ENCODE measurements around the gene SLC25A29.

DNA sequence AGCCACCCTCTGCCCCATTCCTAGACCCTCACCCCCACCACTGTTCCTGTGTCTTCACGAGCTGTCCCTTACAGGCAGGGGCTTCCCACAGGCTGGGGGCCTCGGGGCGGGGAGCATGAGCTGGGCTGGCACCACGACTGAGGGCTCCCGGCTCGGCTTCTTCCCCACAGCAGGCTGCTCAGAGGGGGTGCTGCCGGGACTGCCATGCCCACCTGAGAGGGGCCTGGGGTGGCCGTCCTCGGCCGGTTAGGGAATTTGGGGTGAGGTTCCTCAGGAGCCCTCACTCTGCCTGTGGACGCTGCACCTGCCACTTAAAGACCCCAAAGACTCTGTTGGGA lies 23.7 kb upstream of the SLC25A29 start:
- TF ChIP-seq, protein P1, sequence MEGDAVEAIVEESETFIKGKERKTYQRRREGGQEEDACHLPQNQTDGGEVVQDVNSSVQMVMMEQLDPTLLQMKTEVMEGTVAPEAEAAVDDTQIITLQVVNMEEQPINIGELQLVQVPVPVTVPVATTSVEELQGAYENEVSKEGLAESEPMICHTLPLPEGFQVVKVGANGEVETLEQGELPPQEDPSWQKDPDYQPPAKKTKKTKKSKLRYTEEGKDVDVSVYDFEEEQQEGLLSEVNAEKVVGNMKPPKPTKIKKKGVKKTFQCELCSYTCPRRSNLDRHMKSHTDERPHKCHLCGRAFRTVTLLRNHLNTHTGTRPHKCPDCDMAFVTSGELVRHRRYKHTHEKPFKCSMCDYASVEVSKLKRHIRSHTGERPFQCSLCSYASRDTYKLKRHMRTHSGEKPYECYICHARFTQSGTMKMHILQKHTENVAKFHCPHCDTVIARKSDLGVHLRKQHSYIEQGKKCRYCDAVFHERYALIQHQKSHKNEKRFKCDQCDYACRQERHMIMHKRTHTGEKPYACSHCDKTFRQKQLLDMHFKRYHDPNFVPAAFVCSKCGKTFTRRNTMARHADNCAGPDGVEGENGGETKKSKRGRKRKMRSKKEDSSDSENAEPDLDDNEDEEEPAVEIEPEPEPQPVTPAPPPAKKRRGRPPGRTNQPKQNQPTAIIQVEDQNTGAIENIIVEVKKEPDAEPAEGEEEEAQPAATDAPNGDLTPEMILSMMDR (IDR thresholded peaks at IDR 0.05) = no peak
- no peak for TF ChIP-seq POLR2A (IDR thresholded peaks at IDR 0.05)

All from adrenal gland (tissue), 5 donors.